Testis (tissue), 3 donors: ENCODE results near the gene MMP25. TPM values are rescaled to one million over a fixed set of nuclear protein-coding genes. Genes with fewer than 3 reads are reported as not detected.

Source experiments
- DNase-seq: peaks from one replicate; pipeline ENCODE4 v3.0.0-alpha.2; 2019
- H3K27ac ChIP-seq, 2 donors: fragments of 200-600 bp; sonication (generic); one replicate each; pipeline ENCODE4 v1.5.1; 2019
- H3K27me3 ChIP-seq: fragments of 200-600 bp; sonication (generic); one replicate; pipeline ENCODE4 v1.5.1; 2019
- H3K36me3 ChIP-seq: fragments of 200-600 bp; sonication (generic); one replicate; pipeline ENCODE4 v1.5.1; 2017; ENCODE audit warnings: low read depth; ENCODE audit errors: missing control alignments
- H3K4me1 ChIP-seq: fragments of 200-600 bp; sonication (generic); one replicate; pipeline ENCODE4 v1.5.1; 2019
- H3K4me3 ChIP-seq, 2 donors: fragments of 200-600 bp; sonication (generic); one replicate each; pipeline ENCODE4 v1.5.1; 2017 to 2019
- H3K9me3 ChIP-seq: fragments of 200-600 bp; sonication (generic); one replicate; pipeline ENCODE4 v1.5.1; 2017
- CTCF ChIP-seq, 3 experiments: fragments of 450-650 bp in 2 of 3; fragments of 200-600 bp in 1 of 3; sonication (generic) in 1 of 3; IDR thresholded peaks; one replicate each; pipeline ENCODE4 v1.5.1; 2016 to 2019; ENCODE audit warnings: antibody characterized with exemption in 3 of 3, mild to moderate bottlenecking in 2 of 3, moderate library complexity in 1 of 3
- POLR2A ChIP-seq: fragments of 450-650 bp; IDR thresholded peaks from one replicate; pipeline ENCODE4 v1.6.1; 2017; ENCODE audit warnings: antibody characterized with exemption, mild to moderate bottlenecking, moderate library complexity
- WGBS, 2 donors: methylation state at CpG; one replicate each; pipeline ENCODE4 v1.1.5; 2018; 5-methylcytosine and 5-hydroxymethylcytosine counted together
- intact Hi-C: fragments of 100-400 bp; cut with DNase I; formaldehyde crosslinking; loops from one replicate; pipeline ENCODE4 v1.15.1; 2023; ENCODE audit warnings: low total_unique reads
- polyA plus RNA-seq: library from polyadenylated mRNA; stranded (reverse); fragments of 350-450 nt; fragmentation: Illumina TruSeq; extraction: RNeasy Lipid Tissue Mini Kit (QIAGEN cat#74804); gene quantifications from one replicate; pipeline ENCODE4 v1.2.3, GENCODE V29; 2014; ENCODE audit warnings: low read depth, low replicate concordance; ENCODE audit not compliant: insufficient read depth
- total RNA-seq, 2 donors: library from RNA; depleted of rRNA; stranded (reverse); fragments of >200 nt; gene quantifications; one replicate each; pipeline ENCODE4 v1.2.3, GENCODE V29; 2016

Gene MMP25
- total and polyA plus RNA-seq, 3 donors from 2014 or later: 0.53 to 1.5 (median 0.62) TPM

GRCh38 chr16:3098459-3099394 is 52.4 kb downstream of the MMP25 start, which contains the start of gene ZSCAN10:
Gene ZSCAN10, minus strand, starts transcription at chr16:3099294. Its CDS starts 6,357 bp downstream, at chr16:3092937.
- no peak for TF ChIP-seq CTCF (IDR thresholded peaks at IDR 0.05)
- no peak for TF ChIP-seq POLR2A
- WGBS, 2 donors: 62 to 66% methylated on average over 16 to 21 of the region's 21 CpGs
- DNase-seq: no peak
- H3K27ac ChIP-seq: no peak within 1 kb of the TSS
- H3K4me3 ChIP-seq: no peak within 1 kb of the TSS
- intact Hi-C loops: no loop called here
- no peaks in the 10 kb centered on the region for H3K36me3 ChIP-seq
- no peaks in the 10 kb centered on the region for H3K9me3 ChIP-seq
- H3K4me1 ChIP-seq: peaks cover 5% of the 10 kb centered on the region
- H3K27me3 ChIP-seq: no peaks in the 10 kb centered on the region

- Histone ChIP-seq H3K36me3 (no peaks in the 10 kb centered on the region), H3K27me3 (no peaks in the 10 kb centered on the region), H3K27ac (no peak overlapping the region), H3K4me3 (no peak overlapping the region), H3K4me1 (peaks cover 5% of the 10 kb centered on the region), H3K9me3 (no peaks in the 10 kb centered on the region)
- TF ChIP-seq CTCF (IDR thresholded peaks at IDR 0.05) (no peak), POLR2A (no peak)
- WGBS, 2 donors: 60 to 64% methylated on average over 5 of the region's 5 CpGs
- intact Hi-C loops: no loop called here
- no peak for DNase-seq
Measured at GRCh38 chr16:3099395-3099731, 53.0 kb downstream of the MMP25 start.

- no peak overlapping the region for H3K4me3 ChIP-seq
- H3K4me1 ChIP-seq: peaks cover 5% of the 10 kb centered on the region
- H3K9me3 ChIP-seq: no peaks in the 10 kb centered on the region
- no peaks in the 10 kb centered on the region for H3K36me3 ChIP-seq
- WGBS, 2 donors: 7 to 8% methylated on average over 36 to 39 of the region's 39 CpGs
- H3K27me3 ChIP-seq: no peaks in the 10 kb centered on the region
- H3K27ac ChIP-seq: no peak overlapping the region
- intact Hi-C loops: no loop called here
- DNase-seq: peak; percentile 95
- TF ChIP-seq POLR2A (no peak), CTCF (IDR thresholded peaks at IDR 0.05) (no peak)
Measured at GRCh38 chr16:3099732-3100499, 53.6 kb downstream of the MMP25 start.

- 49 to 52% methylated on average over 29 of the region's 29 CpGs for whole genome bisulfite sequencing, 2 donors
- Histone ChIP-seq H3K4me3 (no peak overlapping the region), H3K27me3 (no peaks in the 10 kb centered on the region), H3K4me1 (peaks cover 8% of the 10 kb centered on the region), H3K36me3 (no peaks in the 10 kb centered on the region), H3K27ac (peak overlapping the region in 1 of 2 donors; percentile 29), H3K9me3 (no peaks in the 10 kb centered on the region)
- TF ChIP-seq CTCF (IDR thresholded peaks at IDR 0.05) (peak in 1 of 3 experiments; percentile 69), POLR2A (no peak)
- DNase-seq: peak; percentile 41
- intact Hi-C loops: no loop called here
Measured at GRCh38 chr16:3101018-3101840, 54.9 kb downstream of the MMP25 start.
